ENCODE data around the gene S100G. TPM values are rescaled to one million over a fixed set of nuclear protein-coding genes. Genes with fewer than 3 reads are reported as not detected.

Gene S100G
- total and polyA plus RNA-seq, 2 experiments from 2014 or later: not detected

DNA sequence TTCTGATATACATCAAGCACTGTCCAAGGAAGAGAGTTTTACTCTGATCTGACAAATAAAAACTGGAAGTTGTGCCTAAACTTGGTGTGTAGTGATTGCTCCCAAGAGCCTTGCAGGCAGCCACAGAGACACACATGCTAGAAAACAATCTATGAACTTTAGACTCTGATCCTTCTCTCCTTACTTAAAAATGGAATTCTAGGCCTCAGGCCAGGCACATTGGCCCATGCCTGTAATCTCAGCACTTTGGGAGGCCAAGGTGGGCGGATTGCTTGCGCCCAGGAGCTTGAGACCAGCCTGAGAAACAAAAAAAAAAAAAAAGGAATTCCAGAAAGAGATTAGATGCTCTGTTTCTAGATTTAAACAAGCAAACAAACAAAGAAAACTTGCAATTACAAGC, 45.6 kb upstream of the S100G start (continued):
- TF ChIP-seq CTCF (conservative IDR thresholded peaks at IDR 0.05; ENCODE audit: low read depth in 2 of 2) (no peak), EZH2 (IDR thresholded peaks at IDR 0.05; ENCODE audit: low read depth, unreplicated experiment) (no peak), REST (IDR thresholded peaks at IDR 0.05; ENCODE audit: unreplicated experiment) (no peak)

GRCh38 chrX:16606142-16606720, 43.7 kb upstream of the S100G start:
- Histone ChIP-seq H3K27ac (ENCODE audit: low read depth) (peak overlapping the region; percentile 19; the same call in 1 of the 2 replicates), H4K20me1 (replicated peaks; ENCODE audit: insufficient read depth) (no peaks in the 10 kb centered on the region), H3F3A (replicated peaks; ENCODE audit: low read depth) (no peaks in the 10 kb centered on the region), H3K79me2 (replicated peaks; ENCODE audit: insufficient read depth) (no peaks in the 10 kb centered on the region), H3K9me2 (ENCODE audit: insufficient read depth) (no peaks in the 10 kb centered on the region), H3K36me3 (ENCODE audit: insufficient read depth) (no peaks in the 10 kb centered on the region), H3K4me1 (ENCODE audit: insufficient read depth) (no peaks in the 10 kb centered on the region), H3K27me3 (ENCODE audit: insufficient read depth) (no peaks in the 10 kb centered on the region), H3K4me3 (no peak overlapping the region), H2AFZ (no peak overlapping the region), H3K4me2 (no peak overlapping the region)
- Mint-ChIP-seq H3K4me1 (peaks cover 19% of the 10 kb centered on the region; the same call in 2 of the 3 replicates), H3K4me3 (no peak overlapping the region), H3K36me3 (ENCODE audit: low read depth) (peaks cover 59% of the 10 kb centered on the region; the same call in 2 of the 3 replicates), H3K27ac (no peak overlapping the region), H3K9me3 (peaks cover 5% of the 10 kb centered on the region; the same call in 1 of the 3 replicates), H3K27me3 (ENCODE audit: insufficient read depth, low read depth, poor library complexity) (peaks cover 3% of the 10 kb centered on the region)
- DNase-seq (ENCODE audit: low spot score) (no peak), ATAC-seq (no peak)
- TF ChIP-seq CREB1 (CRISPR knock-in tag; IDR thresholded peaks at IDR 0.05; ENCODE audit: low read depth) (no peak), REST (IDR thresholded peaks at IDR 0.05; ENCODE audit: unreplicated experiment) (no peak), STAT1 (IDR thresholded peaks at IDR 0.05; ENCODE audit: unreplicated experiment) (no peak), EZH2 (IDR thresholded peaks at IDR 0.05; ENCODE audit: low read depth, unreplicated experiment) (no peak), JUNB (IDR thresholded peaks at IDR 0.05; ENCODE audit: unreplicated experiment) (no peak), ZNF114 (CRISPR knock-in tag; IDR thresholded peaks at IDR 0.05) (no peak), POLR2AphosphoS5 (IDR thresholded peaks at IDR 0.05; ENCODE audit: low read depth) (no peak), CTCF (conservative IDR thresholded peaks at IDR 0.05; ENCODE audit: low read depth in 2 of 2) (no peak), NANOG (IDR thresholded peaks at IDR 0.05; ENCODE audit: borderline replicate concordance) (no peak)

All from GM23338 (cell line).